Measurements from ENCODE around the gene ENTPD3.

Gene ENTPD3

GRCh38 chr3:40407611-40408010, 20.6 kb downstream of the ENTPD3 start:
- TF ChIP-seq CTCF (IDR thresholded peaks at IDR 0.05; ENCODE audit: low read depth, low read length), result no peak
- H3K4me3 ChIP-seq (ENCODE audit: low read depth, low read length), result no peak overlapping the region
- no peaks in the 10 kb centered on the region for H3K27me3 ChIP-seq
- no peak for DNase-seq
- no peaks in the 10 kb centered on the region for H3K36me3 ChIP-seq
- no peaks in the 10 kb centered on the region for H3K9me3 ChIP-seq
- H3K4me1 ChIP-seq, result no peaks in the 10 kb centered on the region

- H3K4me1 ChIP-seq, result peaks cover 4% of the 10 kb centered on the region; the same call in 1 of the 2 replicates
- no peaks in the 10 kb centered on the region for H3K27me3 ChIP-seq
- TF ChIP-seq CTCF (IDR thresholded peaks at IDR 0.05; ENCODE audit: low read depth, low read length), result no peak
- no peaks in the 10 kb centered on the region for H3K9me3 ChIP-seq
- H3K36me3 ChIP-seq, result no peaks in the 10 kb centered on the region
- H3K4me3 ChIP-seq (ENCODE audit: low read depth, low read length), result no peak overlapping the region
- DNase-seq, result no peak
Observed at GRCh38 chr3:40414270-40414669, 27.3 kb downstream of the ENTPD3 start.

- H3K4me1 ChIP-seq, result peaks cover 4% of the 10 kb centered on the region; the same call in 1 of the 2 replicates
- peak; percentile 36 for DNase-seq
Observed at GRCh38 chr3:40417845-40418543, 31.0 kb downstream of the ENTPD3 start.

GRCh38 chr3:40422861-40423260, 35.9 kb downstream of the ENTPD3 start:
- H3K9me3 ChIP-seq, result no peaks in the 10 kb centered on the region
- no peak overlapping the region for H3K4me3 ChIP-seq (ENCODE audit: low read depth, low read length)
- H3K4me1 ChIP-seq, result peaks cover 9% of the 10 kb centered on the region
- no peaks in the 10 kb centered on the region for H3K36me3 ChIP-seq
- no peak for TF ChIP-seq CTCF (IDR thresholded peaks at IDR 0.05; ENCODE audit: low read depth, low read length)
- H3K27me3 ChIP-seq, result no peaks in the 10 kb centered on the region
- no peak for DNase-seq

More at GRCh38 chr3:40417845-40418543, 31.0 kb downstream of the ENTPD3 start:
- no peak for TF ChIP-seq CTCF (IDR thresholded peaks at IDR 0.05; ENCODE audit: low read depth, low read length)
- no peaks in the 10 kb centered on the region for H3K9me3 ChIP-seq
- no peaks in the 10 kb centered on the region for H3K36me3 ChIP-seq
- no peaks in the 10 kb centered on the region for H3K27me3 ChIP-seq
- H3K4me3 ChIP-seq (ENCODE audit: low read depth, low read length), result no peak overlapping the region

GRCh38 chr3:40427045-40427669, 40.2 kb downstream of the ENTPD3 start:
- peaks cover 16% of the 10 kb centered on the region for H3K4me1 ChIP-seq
- H3K4me3 ChIP-seq (ENCODE audit: low read depth, low read length), result no peak overlapping the region
- no peaks in the 10 kb centered on the region for H3K9me3 ChIP-seq
- no peaks in the 10 kb centered on the region for H3K27me3 ChIP-seq
- TF ChIP-seq CTCF (IDR thresholded peaks at IDR 0.05; ENCODE audit: low read depth, low read length), result no peak
- DNase-seq, result no peak
- H3K36me3 ChIP-seq, result no peaks in the 10 kb centered on the region

GRCh38 chr3:40432793-40433192, 45.8 kb downstream of the ENTPD3 start:
- peak; percentile 40 for TF ChIP-seq CTCF (IDR thresholded peaks at IDR 0.05; ENCODE audit: low read depth, low read length)
- H3K27me3 ChIP-seq, result no peaks in the 10 kb centered on the region
- H3K36me3 ChIP-seq, result no peaks in the 10 kb centered on the region
- H3K4me1 ChIP-seq, result peaks cover 8% of the 10 kb centered on the region
- no peaks in the 10 kb centered on the region for H3K9me3 ChIP-seq
- DNase-seq, result no peak
- no peak overlapping the region for H3K4me3 ChIP-seq (ENCODE audit: low read depth, low read length)
